ENCODE measurements around the gene VSTM4. TPM values are rescaled to one million over a fixed set of nuclear protein-coding genes. Genes with fewer than 3 reads are reported as not detected.

VSTM4 gene
- total RNA-seq, 2 experiments from 2014 or later = 0.16 TPM; not detected in 1

- CTCF ChIA-PET = interaction anchor here (1.4 kb wide), 1 partner anchor 12 kb away, joined by 3 read pairs; no protein-coding TSS in a partner anchor
- H3K36me3 Mint-ChIP-seq = no peaks in the 10 kb centered on the region
- no peaks in the 10 kb centered on the region for H3K9me3 Mint-ChIP-seq (ENCODE audit: low read depth)
Measured at GRCh38 chr10:49040601-49041000, 74.7 kb downstream of the VSTM4 start.

GRCh38 chr10:49039409-49039808 lies 75.9 kb downstream of the VSTM4 start:
- Mint-ChIP-seq H3K9me3 (ENCODE audit: low read depth) (no peaks in the 10 kb centered on the region), H3K36me3 (no peaks in the 10 kb centered on the region), H3K27ac (no peak overlapping the region), H3K4me3 (no peak overlapping the region), H3K27me3 (peaks cover 14% of the 10 kb centered on the region), H3K4me1 (no peaks in the 10 kb centered on the region)
- ATAC-seq (no peak), DNase-seq (no peak)
- CTCF ChIA-PET = no interaction called here

More at GRCh38 chr10:49040601-49041000, 74.7 kb downstream of the VSTM4 start:
- no peak overlapping the region for H3K4me3 Mint-ChIP-seq
- DNase-seq = no peak
- no peak overlapping the region for H3K27ac Mint-ChIP-seq
- ATAC-seq = no peak
- H3K4me1 Mint-ChIP-seq = no peaks in the 10 kb centered on the region
- peaks cover 17% of the 10 kb centered on the region for H3K27me3 Mint-ChIP-seq

GRCh38 chr10:49038711-49039110 lies 76.6 kb downstream of the VSTM4 start:
- Mint-ChIP-seq H3K36me3 (no peaks in the 10 kb centered on the region), H3K27me3 (peaks cover 8% of the 10 kb centered on the region), H3K4me1 (no peaks in the 10 kb centered on the region), H3K27ac (no peak overlapping the region), H3K9me3 (ENCODE audit: low read depth) (no peaks in the 10 kb centered on the region), H3K4me3 (no peak overlapping the region)
- no peak for DNase-seq
- CTCF ChIA-PET = no interaction called here
- ATAC-seq = no peak

DNA sequence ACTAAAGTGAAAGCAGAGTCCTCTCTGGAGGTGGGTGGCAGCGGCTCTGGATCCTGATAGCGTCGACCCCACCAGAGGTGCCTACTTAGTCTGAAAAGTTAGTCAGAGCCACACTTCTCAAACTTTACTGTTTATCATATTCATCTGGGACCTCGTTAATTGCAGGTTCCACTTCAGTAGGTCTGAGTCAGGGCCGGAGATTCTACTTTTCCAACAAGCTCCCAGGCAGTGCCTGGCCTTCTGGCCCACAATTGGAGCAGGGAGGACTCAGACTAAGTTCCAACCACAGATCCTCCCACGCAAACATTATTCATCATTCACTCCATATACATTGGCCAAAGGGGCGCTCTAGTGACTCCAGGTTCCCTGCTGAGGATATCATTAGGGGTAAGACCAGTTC lies 78.1 kb downstream of the VSTM4 start:
- Mint-ChIP-seq H3K4me3 (no peak overlapping the region), H3K9me3 (ENCODE audit: low read depth) (no peaks in the 10 kb centered on the region), H3K27ac (no peak overlapping the region), H3K36me3 (no peaks in the 10 kb centered on the region), H3K4me1 (no peaks in the 10 kb centered on the region), H3K27me3 (peaks cover 3% of the 10 kb centered on the region)
- DNase-seq = no peak
- ATAC-seq = no peak
- CTCF ChIA-PET = no interaction called here

GRCh38 chr10:49036638-49037037 lies 78.7 kb downstream of the VSTM4 start:
- Mint-ChIP-seq H3K36me3 (no peaks in the 10 kb centered on the region), H3K4me1 (no peaks in the 10 kb centered on the region), H3K27ac (no peak overlapping the region), H3K27me3 (peaks cover 3% of the 10 kb centered on the region), H3K9me3 (ENCODE audit: low read depth) (no peaks in the 10 kb centered on the region), H3K4me3 (no peak overlapping the region)
- ATAC-seq (no peak), DNase-seq (no peak)
- CTCF ChIA-PET = no interaction called here

GRCh38 chr10:49035920-49036319 lies 79.4 kb downstream of the VSTM4 start:
- CTCF ChIA-PET = no interaction called here
- no peaks in the 10 kb centered on the region for H3K36me3 Mint-ChIP-seq
- H3K9me3 Mint-ChIP-seq (ENCODE audit: low read depth) = no peaks in the 10 kb centered on the region
- DNase-seq = no peak
- no peaks in the 10 kb centered on the region for H3K4me1 Mint-ChIP-seq
- ATAC-seq = no peak
- H3K4me3 Mint-ChIP-seq = no peak overlapping the region
- H3K27me3 Mint-ChIP-seq = peaks cover 3% of the 10 kb centered on the region
- no peak overlapping the region for H3K27ac Mint-ChIP-seq

DNA sequence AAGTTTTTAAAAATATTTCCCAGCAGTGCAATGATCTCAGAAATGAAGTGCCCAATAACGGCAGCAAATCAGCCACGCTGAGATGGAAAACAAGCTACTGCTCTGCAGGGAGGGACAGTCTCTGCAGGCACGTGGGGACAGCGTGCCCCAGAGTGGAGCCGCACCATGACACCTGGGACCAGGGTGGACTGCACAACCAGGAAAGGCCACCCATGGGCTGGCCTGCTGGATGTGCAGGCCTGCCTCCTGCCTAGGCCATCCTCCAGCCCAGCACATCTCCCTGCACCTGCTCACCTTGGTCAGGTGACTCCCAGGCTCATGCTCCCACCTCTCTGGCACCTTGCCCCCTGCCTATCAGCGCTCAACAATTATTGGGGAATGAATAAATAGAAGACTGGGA lies 80.4 kb downstream of the VSTM4 start:
- Mint-ChIP-seq H3K4me1 (no peaks in the 10 kb centered on the region), H3K9me3 (ENCODE audit: low read depth) (no peaks in the 10 kb centered on the region), H3K36me3 (no peaks in the 10 kb centered on the region), H3K4me3 (no peak overlapping the region), H3K27me3 (peaks cover 3% of the 10 kb centered on the region), H3K27ac (no peak overlapping the region)
- DNase-seq (no peak), ATAC-seq (no peak)
- CTCF ChIA-PET = interaction anchor here (0.6 to 0.7 kb wide), 2 partner anchors 11 to 86 kb away, joined by 3 to 4 read pairs; no protein-coding TSS in a partner anchor

DNA sequence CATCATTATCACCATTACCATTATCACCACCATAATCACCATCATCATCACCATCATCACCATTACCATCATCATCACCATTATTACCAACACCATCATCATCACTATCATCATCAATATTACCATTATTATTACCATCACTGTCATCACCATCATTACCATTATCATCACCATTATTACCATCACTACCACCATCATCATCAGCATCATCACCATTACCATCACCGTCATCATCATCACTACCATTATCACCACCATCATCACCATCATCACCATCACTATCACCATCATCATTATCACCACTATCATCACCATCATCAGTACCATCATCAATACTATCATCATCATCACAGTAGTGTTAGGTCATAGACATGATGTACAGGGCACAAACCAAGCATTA lies 81.4 kb downstream of the VSTM4 start:
- CTCF ChIA-PET = no interaction called here

GRCh38 chr10:49029666-49030065 lies 85.7 kb downstream of the VSTM4 start:
- CTCF ChIA-PET = no interaction called here
- no peak overlapping the region for H3K4me3 Mint-ChIP-seq
- H3K4me1 Mint-ChIP-seq = no peaks in the 10 kb centered on the region
- H3K36me3 Mint-ChIP-seq = no peaks in the 10 kb centered on the region
- H3K27me3 Mint-ChIP-seq = peaks cover 10% of the 10 kb centered on the region
- DNase-seq (no peak), ATAC-seq (no peak)
- no peaks in the 10 kb centered on the region for H3K9me3 Mint-ChIP-seq (ENCODE audit: low read depth)
- no peak overlapping the region for H3K27ac Mint-ChIP-seq

More for the DNA sequence above, 81.4 kb downstream of the VSTM4 start:
- no peaks in the 10 kb centered on the region for H3K4me1 Mint-ChIP-seq
- no peaks in the 10 kb centered on the region for H3K9me3 Mint-ChIP-seq (ENCODE audit: low read depth)
- H3K36me3 Mint-ChIP-seq = no peaks in the 10 kb centered on the region
- ATAC-seq (no peak), DNase-seq (no peak)
- H3K27me3 Mint-ChIP-seq = peaks cover 3% of the 10 kb centered on the region
- no peak overlapping the region for H3K27ac Mint-ChIP-seq
- no peak overlapping the region for H3K4me3 Mint-ChIP-seq

DNA sequence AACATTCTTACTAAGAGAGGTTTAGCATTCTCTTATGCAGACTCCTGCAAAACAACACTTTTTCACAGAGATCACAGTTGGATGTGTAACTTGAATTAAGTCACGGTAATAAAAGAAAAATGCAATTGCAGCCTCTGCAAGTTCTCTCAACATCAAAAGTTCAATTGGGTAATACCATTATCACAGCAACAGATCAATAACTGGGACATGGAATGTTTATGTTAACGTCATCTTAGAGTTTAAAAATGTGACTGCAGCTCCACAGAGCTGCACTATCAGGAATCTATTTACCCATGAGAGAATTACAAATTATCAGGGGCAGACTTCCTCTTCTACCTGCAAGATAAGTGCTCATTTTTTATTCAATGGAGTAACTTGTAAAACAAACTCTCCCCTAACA lies 86.7 kb downstream of the VSTM4 start:
- Mint-ChIP-seq H3K36me3 (no peaks in the 10 kb centered on the region), H3K27ac (no peak overlapping the region), H3K27me3 (peaks cover 10% of the 10 kb centered on the region), H3K4me1 (no peaks in the 10 kb centered on the region), H3K4me3 (no peak overlapping the region), H3K9me3 (ENCODE audit: low read depth) (no peaks in the 10 kb centered on the region)
- CTCF ChIA-PET = no interaction called here
- no peak for ATAC-seq
- no peak for DNase-seq

DNA sequence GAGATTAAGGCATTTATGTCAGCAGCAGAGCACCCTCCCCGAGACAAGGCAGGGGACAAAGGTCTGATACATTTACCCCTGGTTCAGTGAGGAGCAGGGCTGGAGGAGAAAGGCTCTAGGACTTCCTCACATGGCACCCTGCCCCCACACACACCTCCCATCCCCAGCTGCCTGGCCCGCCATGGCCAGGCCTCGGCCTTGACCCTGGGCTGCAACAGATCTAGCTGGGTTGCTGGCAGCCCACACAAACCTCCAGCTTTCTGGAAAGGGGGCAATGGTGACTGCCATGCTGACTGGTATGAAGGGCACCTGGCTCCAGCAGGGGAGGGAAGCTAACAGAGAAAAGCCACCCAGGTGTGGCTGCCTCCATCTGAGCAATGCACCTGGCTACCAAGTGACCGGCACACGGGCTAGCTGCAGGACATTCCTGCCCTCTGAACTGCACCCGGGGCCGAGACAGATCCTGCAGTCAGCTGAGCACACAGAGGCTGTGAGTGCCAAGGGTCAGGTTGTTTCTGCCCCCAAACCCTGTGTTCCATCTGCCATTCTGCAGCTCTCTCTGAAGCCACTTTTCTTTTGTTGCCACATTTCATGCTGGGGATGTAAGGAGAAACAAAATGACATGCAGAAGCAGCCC lies 89.9 kb downstream of the VSTM4 start:
- H3K36me3 Mint-ChIP-seq = no peaks in the 10 kb centered on the region
- DNase-seq = no peak
- peaks cover 15% of the 10 kb centered on the region for H3K27me3 Mint-ChIP-seq
- no peak for ATAC-seq
- no peak overlapping the region for H3K27ac Mint-ChIP-seq
- no peaks in the 10 kb centered on the region for H3K4me1 Mint-ChIP-seq
- no peak overlapping the region for H3K4me3 Mint-ChIP-seq
- no peaks in the 10 kb centered on the region for H3K9me3 Mint-ChIP-seq (ENCODE audit: low read depth)
- CTCF ChIA-PET = no interaction called here

- no peak for ATAC-seq
- Mint-ChIP-seq H3K27me3 (peaks cover 21% of the 10 kb centered on the region), H3K4me1 (no peaks in the 10 kb centered on the region), H3K36me3 (no peaks in the 10 kb centered on the region), H3K27ac (no peak overlapping the region), H3K9me3 (ENCODE audit: low read depth) (no peaks in the 10 kb centered on the region), H3K4me3 (no peak overlapping the region)
- CTCF ChIA-PET = interaction anchor here (1.0 kb wide), 1 partner anchor 368 kb away, joined by 3 read pairs; no protein-coding TSS in a partner anchor
- DNase-seq = no peak
Measured at GRCh38 chr10:49024484-49024883, 90.8 kb downstream of the VSTM4 start.

GRCh38 chr10:49023752-49024151 lies 91.6 kb downstream of the VSTM4 start:
- no peak for ATAC-seq
- no peak overlapping the region for H3K27ac Mint-ChIP-seq
- no peaks in the 10 kb centered on the region for H3K36me3 Mint-ChIP-seq
- CTCF ChIA-PET = no interaction called here
- H3K9me3 Mint-ChIP-seq (ENCODE audit: low read depth) = no peaks in the 10 kb centered on the region
- H3K27me3 Mint-ChIP-seq = peaks cover 19% of the 10 kb centered on the region
- no peak overlapping the region for H3K4me3 Mint-ChIP-seq
- no peaks in the 10 kb centered on the region for H3K4me1 Mint-ChIP-seq
- no peak for DNase-seq

GRCh38 chr10:49023071-49023470 lies 92.3 kb downstream of the VSTM4 start:
- no peak for ATAC-seq
- no peak for DNase-seq
- no peaks in the 10 kb centered on the region for H3K36me3 Mint-ChIP-seq

GRCh38 chr10:49021685-49022084 lies 93.6 kb downstream of the VSTM4 start:
- no peaks in the 10 kb centered on the region for H3K9me3 Mint-ChIP-seq (ENCODE audit: low read depth)
- no peaks in the 10 kb centered on the region for H3K36me3 Mint-ChIP-seq
- ATAC-seq = no peak
- peaks cover 22% of the 10 kb centered on the region for H3K27me3 Mint-ChIP-seq
- no peak overlapping the region for H3K27ac Mint-ChIP-seq
- DNase-seq = no peak
- CTCF ChIA-PET = no interaction called here
- no peak overlapping the region for H3K4me3 Mint-ChIP-seq
- no peaks in the 10 kb centered on the region for H3K4me1 Mint-ChIP-seq

More at GRCh38 chr10:49023071-49023470, 92.3 kb downstream of the VSTM4 start:
- CTCF ChIA-PET = no interaction called here
- no peak overlapping the region for H3K4me3 Mint-ChIP-seq
- peaks cover 18% of the 10 kb centered on the region for H3K27me3 Mint-ChIP-seq
- H3K9me3 Mint-ChIP-seq (ENCODE audit: low read depth) = no peaks in the 10 kb centered on the region
- no peaks in the 10 kb centered on the region for H3K4me1 Mint-ChIP-seq
- no peak overlapping the region for H3K27ac Mint-ChIP-seq

All from activated CD8-positive, alpha-beta memory T cell treated with anti-CD3 and anti-CD28 coated beads, Interleukin-2, amount 10 ng/mL, durations not matched to agents 7 days and 5 days (primary cell).